ENCODE measurements around the gene TMF1.

GRCh38 chr3:69004138-69004537 is 48.0 kb downstream of the TMF1 start:
- TF ChIP-seq, protein P1, sequence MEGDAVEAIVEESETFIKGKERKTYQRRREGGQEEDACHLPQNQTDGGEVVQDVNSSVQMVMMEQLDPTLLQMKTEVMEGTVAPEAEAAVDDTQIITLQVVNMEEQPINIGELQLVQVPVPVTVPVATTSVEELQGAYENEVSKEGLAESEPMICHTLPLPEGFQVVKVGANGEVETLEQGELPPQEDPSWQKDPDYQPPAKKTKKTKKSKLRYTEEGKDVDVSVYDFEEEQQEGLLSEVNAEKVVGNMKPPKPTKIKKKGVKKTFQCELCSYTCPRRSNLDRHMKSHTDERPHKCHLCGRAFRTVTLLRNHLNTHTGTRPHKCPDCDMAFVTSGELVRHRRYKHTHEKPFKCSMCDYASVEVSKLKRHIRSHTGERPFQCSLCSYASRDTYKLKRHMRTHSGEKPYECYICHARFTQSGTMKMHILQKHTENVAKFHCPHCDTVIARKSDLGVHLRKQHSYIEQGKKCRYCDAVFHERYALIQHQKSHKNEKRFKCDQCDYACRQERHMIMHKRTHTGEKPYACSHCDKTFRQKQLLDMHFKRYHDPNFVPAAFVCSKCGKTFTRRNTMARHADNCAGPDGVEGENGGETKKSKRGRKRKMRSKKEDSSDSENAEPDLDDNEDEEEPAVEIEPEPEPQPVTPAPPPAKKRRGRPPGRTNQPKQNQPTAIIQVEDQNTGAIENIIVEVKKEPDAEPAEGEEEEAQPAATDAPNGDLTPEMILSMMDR (conservative IDR thresholded peaks at IDR 0.05; ENCODE audit: low read depth, low read length), result no peak
- no peak for TF ChIP-seq EZH2 (IDR thresholded peaks at IDR 0.05; ENCODE audit: borderline replicate concordance, low read depth, low read length, poor library complexity, severe bottlenecking)

All from A673 (cell line).